IgD-negative memory B cell (primary cell): ENCODE results near the gene EID1. TPM values are rescaled to one million over a fixed set of nuclear protein-coding genes. Genes with fewer than 3 reads are reported as not detected.
"Not testable (repeated sequence)": the region's sequence is repeated elsewhere in the genome, so short reads cannot be mapped to it uniquely, and the experiment has no call there.

ENCODE experiments used
- H3K27ac Mint-ChIP-seq, 3 donors: one replicate each; pipeline ENCODE4 v1.8.0; 2020 to 2022; ENCODE audit warnings: mild to moderate bottlenecking in 3 of 3, mixed read lengths in 3 of 3, moderate library complexity in 1 of 3
- H3K27me3 Mint-ChIP-seq: one replicate; pipeline ENCODE4 v1.8.0; 2021; ENCODE audit warnings: mixed read lengths
- H3K36me3 Mint-ChIP-seq: one replicate; pipeline ENCODE4 v1.8.0; 2020; ENCODE audit warnings: mild to moderate bottlenecking, mixed read lengths
- H3K4me1 Mint-ChIP-seq, 3 donors: one replicate each; pipeline ENCODE4 v1.8.0; 2020 to 2022; ENCODE audit warnings: mixed read lengths in 3 of 3, mild to moderate bottlenecking in 1 of 3
- H3K4me3 Mint-ChIP-seq, 4 donors: one replicate each; pipeline ENCODE4 v1.8.0; 2020 to 2022; ENCODE audit warnings: mild to moderate bottlenecking in 4 of 4, mixed read lengths in 4 of 4, moderate library complexity in 3 of 4
- H3K9me3 Mint-ChIP-seq, 3 donors: one replicate each; pipeline ENCODE4 v1.8.0; 2020 to 2021; ENCODE audit warnings: mixed read lengths in 3 of 3, mild to moderate bottlenecking in 1 of 3
- polyA plus RNA-seq: library from polyadenylated mRNA; unstranded; fragments of 300-500 nt; fragmentation: Illumina TruSeq; gene quantifications from one replicate; pipeline ENCODE4 v1.2.3, GENCODE V29; 2021

The EID1 gene
- 140 TPM for polyA plus RNA-seq

- H3K27ac Mint-ChIP-seq, result peak within 1 kb of the TSS; percentile 82 to 99 (median 97)
- H3K27me3 Mint-ChIP-seq, result peaks cover 8% of the 10 kb centered on the region
- peaks cover 0 to 2% (median 0%) of the 10 kb centered on the region in 3 donors for H3K9me3 Mint-ChIP-seq
- H3K4me3 Mint-ChIP-seq, result peak within 1 kb of the TSS; percentile 96 to 100 (median 98)
- H3K36me3 Mint-ChIP-seq, result no peaks in the 10 kb centered on the region
- peaks cover 15 to 24% (median 19%) of the 10 kb centered on the region in 3 donors for H3K4me1 Mint-ChIP-seq
Observed at GRCh38 chr15:48877630-48878595, at the start of gene EID1. EID1 (plus strand) TSS chr15:48878134; CDS start chr15:48878177, 43 bp downstream.

GRCh38 chr15:48828471-48828870 lies 49.5 kb upstream of the EID1 start:
- H3K27ac Mint-ChIP-seq, result no peak overlapping the region
- H3K27me3 Mint-ChIP-seq, result peaks cover 5% of the 10 kb centered on the region
- no peaks in the 10 kb centered on the region for H3K4me1 Mint-ChIP-seq
- H3K36me3 Mint-ChIP-seq, result peaks cover 3% of the 10 kb centered on the region
- H3K4me3 Mint-ChIP-seq, result no peak overlapping the region
- peaks cover 4 to 17% (median 7%) of the 10 kb centered on the region in 3 donors for H3K9me3 Mint-ChIP-seq

GRCh38 chr15:48828906-48829305 lies 49.0 kb upstream of the EID1 start:
- Mint-ChIP-seq H3K4me1 (no peaks in the 10 kb centered on the region), H3K27me3 (peaks cover 8% of the 10 kb centered on the region), H3K4me3 (no peak overlapping the region), H3K36me3 (peaks cover 2% of the 10 kb centered on the region), H3K9me3 (peaks cover 4 to 19% (median 7%) of the 10 kb centered on the region in 3 donors), H3K27ac (no peak overlapping the region)

- Mint-ChIP-seq H3K4me1 (no peaks in the 10 kb centered on the region), H3K4me3 (no peak overlapping the region), H3K36me3 (no peaks in the 10 kb centered on the region)
Observed at GRCh38 chr15:48832648-48833047, 45.3 kb upstream of the EID1 start.

GRCh38 chr15:48833526-48834239 lies 44.3 kb upstream of the EID1 start:
- H3K9me3 Mint-ChIP-seq, result peaks cover 4 to 22% (median 7%) of the 10 kb centered on the region in 3 donors
- H3K4me3 Mint-ChIP-seq, result no peak overlapping the region
- H3K36me3 Mint-ChIP-seq, result no peaks in the 10 kb centered on the region
- peaks cover 19% of the 10 kb centered on the region for H3K27me3 Mint-ChIP-seq
- H3K27ac Mint-ChIP-seq, result peak overlapping the region in 1 of 3 donors; percentile 64
- H3K4me1 Mint-ChIP-seq, result no peaks in the 10 kb centered on the region

More at GRCh38 chr15:48832648-48833047, 45.3 kb upstream of the EID1 start:
- Mint-ChIP-seq H3K9me3 (peaks cover 4 to 22% (median 7%) of the 10 kb centered on the region in 3 donors), H3K27me3 (peaks cover 19% of the 10 kb centered on the region), H3K27ac (peak overlapping the region in 1 of 3 donors; percentile 6)

- Mint-ChIP-seq H3K4me1 (no peaks in the 10 kb centered on the region), H3K9me3 (peaks cover 4 to 22% (median 8%) of the 10 kb centered on the region in 3 donors), H3K27me3 (peaks cover 19% of the 10 kb centered on the region), H3K4me3 (no peak overlapping the region), H3K36me3 (no peaks in the 10 kb centered on the region), H3K27ac (no peak overlapping the region)
Observed at GRCh38 chr15:48834756-48835155, 43.2 kb upstream of the EID1 start.

- Mint-ChIP-seq H3K4me3 (no peak overlapping the region), H3K4me1 (no peaks in the 10 kb centered on the region), H3K27me3 (peaks cover 6% of the 10 kb centered on the region), H3K27ac (no peak overlapping the region), H3K36me3 (no peaks in the 10 kb centered on the region), H3K9me3 (peaks cover 0 to 2% (median 0%) of the 10 kb centered on the region in 3 donors)
Observed at GRCh38 chr15:48842501-48842900, 35.4 kb upstream of the EID1 start.

GRCh38 chr15:48845123-48845522 lies 32.8 kb upstream of the EID1 start:
- H3K27me3 Mint-ChIP-seq, result peaks cover 12% of the 10 kb centered on the region
- H3K4me3 Mint-ChIP-seq, result no peak overlapping the region
- H3K4me1 Mint-ChIP-seq, result no peaks in the 10 kb centered on the region
- no peaks in the 10 kb centered on the region for H3K36me3 Mint-ChIP-seq
- H3K27ac Mint-ChIP-seq, result no peak overlapping the region
- H3K9me3 Mint-ChIP-seq, result no peaks in the 10 kb centered on the region

GRCh38 chr15:48850648-48851047 lies 27.3 kb upstream of the EID1 start:
- no peaks in the 10 kb centered on the region for H3K9me3 Mint-ChIP-seq
- H3K36me3 Mint-ChIP-seq, result no peaks in the 10 kb centered on the region
- no peak overlapping the region for H3K4me3 Mint-ChIP-seq
- peaks cover 13% of the 10 kb centered on the region for H3K27me3 Mint-ChIP-seq
- no peaks in the 10 kb centered on the region for H3K4me1 Mint-ChIP-seq
- H3K27ac Mint-ChIP-seq, result no peak overlapping the region

GRCh38 chr15:48851956-48852355 lies 26.0 kb upstream of the EID1 start:
- H3K4me3 Mint-ChIP-seq, result no peak overlapping the region
- no peak overlapping the region for H3K27ac Mint-ChIP-seq
- H3K27me3 Mint-ChIP-seq, result peaks cover 12% of the 10 kb centered on the region
- H3K36me3 Mint-ChIP-seq, result no peaks in the 10 kb centered on the region
- H3K9me3 Mint-ChIP-seq, result no peaks in the 10 kb centered on the region
- H3K4me1 Mint-ChIP-seq, result no peaks in the 10 kb centered on the region

- not testable (repeated sequence) for H3K9me3 Mint-ChIP-seq, H3K27ac Mint-ChIP-seq, H3K4me3 Mint-ChIP-seq, H3K27me3 Mint-ChIP-seq, H3K36me3 Mint-ChIP-seq, H3K4me1 Mint-ChIP-seq
Observed at GRCh38 chr15:48854434-48854833, 23.5 kb upstream of the EID1 start.

GRCh38 chr15:48855501-48856440 lies 22.2 kb upstream of the EID1 start:
- H3K27ac Mint-ChIP-seq, result no peak overlapping the region
- peaks cover 1% of the 10 kb centered on the region for H3K27me3 Mint-ChIP-seq
- no peak overlapping the region for H3K4me3 Mint-ChIP-seq
- no peaks in the 10 kb centered on the region for H3K4me1 Mint-ChIP-seq
- H3K9me3 Mint-ChIP-seq, result no peaks in the 10 kb centered on the region
- no peaks in the 10 kb centered on the region for H3K36me3 Mint-ChIP-seq

GRCh38 chr15:48856942-48857341 lies 21.0 kb upstream of the EID1 start:
- Mint-ChIP-seq H3K9me3 (no peaks in the 10 kb centered on the region), H3K27me3 (peaks cover 1% of the 10 kb centered on the region), H3K4me1 (peaks cover 0 to 1% (median 0%) of the 10 kb centered on the region in 3 donors), H3K36me3 (no peaks in the 10 kb centered on the region), H3K27ac (no peak overlapping the region), H3K4me3 (no peak overlapping the region)

- Mint-ChIP-seq H3K27me3 (no peaks in the 10 kb centered on the region), H3K9me3 (no peaks in the 10 kb centered on the region), H3K4me1 (peaks cover 0 to 3% (median 1%) of the 10 kb centered on the region in 3 donors), H3K27ac (no peak overlapping the region), H3K4me3 (no peak overlapping the region), H3K36me3 (no peaks in the 10 kb centered on the region)
Observed at GRCh38 chr15:48858401-48858800, 19.5 kb upstream of the EID1 start.
